ENCODE results near the gene NEAT1.
"Not testable (repeated sequence)": the region's sequence is repeated elsewhere in the genome, so short reads cannot be mapped to it uniquely, and the experiment has no call there.

Gene NEAT1

DNA sequence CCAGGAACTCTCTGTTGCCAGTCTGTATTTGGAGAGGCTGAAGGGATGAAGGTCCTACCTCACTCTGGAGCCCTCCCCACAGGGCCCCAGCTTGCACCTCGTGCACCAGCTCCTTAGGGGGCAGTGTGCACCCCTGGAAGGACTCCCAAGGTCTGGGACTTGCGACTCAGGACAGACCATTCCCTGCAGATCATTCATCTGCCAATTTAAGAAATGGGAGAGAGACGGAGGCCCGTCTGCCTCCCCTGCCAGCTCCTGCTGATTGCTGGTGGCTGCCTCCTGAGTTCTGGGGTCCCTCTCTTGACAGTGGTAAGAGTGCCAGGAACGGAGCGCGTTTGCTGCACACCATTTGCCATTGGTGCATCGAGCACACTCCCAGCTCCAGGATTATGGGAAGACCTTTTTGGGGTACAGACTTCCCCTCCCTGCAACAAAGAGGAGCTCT is 48.9 kb downstream of the NEAT1 start:
- TF ChIP-seq, protein P1, sequence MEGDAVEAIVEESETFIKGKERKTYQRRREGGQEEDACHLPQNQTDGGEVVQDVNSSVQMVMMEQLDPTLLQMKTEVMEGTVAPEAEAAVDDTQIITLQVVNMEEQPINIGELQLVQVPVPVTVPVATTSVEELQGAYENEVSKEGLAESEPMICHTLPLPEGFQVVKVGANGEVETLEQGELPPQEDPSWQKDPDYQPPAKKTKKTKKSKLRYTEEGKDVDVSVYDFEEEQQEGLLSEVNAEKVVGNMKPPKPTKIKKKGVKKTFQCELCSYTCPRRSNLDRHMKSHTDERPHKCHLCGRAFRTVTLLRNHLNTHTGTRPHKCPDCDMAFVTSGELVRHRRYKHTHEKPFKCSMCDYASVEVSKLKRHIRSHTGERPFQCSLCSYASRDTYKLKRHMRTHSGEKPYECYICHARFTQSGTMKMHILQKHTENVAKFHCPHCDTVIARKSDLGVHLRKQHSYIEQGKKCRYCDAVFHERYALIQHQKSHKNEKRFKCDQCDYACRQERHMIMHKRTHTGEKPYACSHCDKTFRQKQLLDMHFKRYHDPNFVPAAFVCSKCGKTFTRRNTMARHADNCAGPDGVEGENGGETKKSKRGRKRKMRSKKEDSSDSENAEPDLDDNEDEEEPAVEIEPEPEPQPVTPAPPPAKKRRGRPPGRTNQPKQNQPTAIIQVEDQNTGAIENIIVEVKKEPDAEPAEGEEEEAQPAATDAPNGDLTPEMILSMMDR (conservative IDR thresholded peaks at IDR 0.05; ENCODE audit: low read depth, low read length) = no peak
- H3K36me3 ChIP-seq (ENCODE audit: insufficient read depth) = no peaks in the 10 kb centered on the region
- peak overlapping the region; percentile 91 for H3K4me2 ChIP-seq
- peaks cover 12% of the 10 kb centered on the region for H3K79me2 ChIP-seq (ENCODE audit: insufficient read depth, low read depth)
- H3K27me3 ChIP-seq (ENCODE audit: insufficient read depth, low read depth) = no peaks in the 10 kb centered on the region
- H2AFZ ChIP-seq (ENCODE audit: low read depth) = peak overlapping the region; percentile 55; the same call in 1 of the 2 replicates
- H3K27ac ChIP-seq = peak overlapping the region; percentile 91
- H3K4me1 ChIP-seq (ENCODE audit: low read depth, poor library complexity, severe bottlenecking) = peaks cover 77% of the 10 kb centered on the region
- H3K9ac ChIP-seq = peak overlapping the region; percentile 68
- no peak overlapping the region for H3K4me3 ChIP-seq (IDR thresholded peaks at IDR 0.05; ENCODE audit: insufficient read depth, low read depth, low read length)
- H4K20me1 ChIP-seq (ENCODE audit: insufficient read depth) = no peaks in the 10 kb centered on the region

DNA sequence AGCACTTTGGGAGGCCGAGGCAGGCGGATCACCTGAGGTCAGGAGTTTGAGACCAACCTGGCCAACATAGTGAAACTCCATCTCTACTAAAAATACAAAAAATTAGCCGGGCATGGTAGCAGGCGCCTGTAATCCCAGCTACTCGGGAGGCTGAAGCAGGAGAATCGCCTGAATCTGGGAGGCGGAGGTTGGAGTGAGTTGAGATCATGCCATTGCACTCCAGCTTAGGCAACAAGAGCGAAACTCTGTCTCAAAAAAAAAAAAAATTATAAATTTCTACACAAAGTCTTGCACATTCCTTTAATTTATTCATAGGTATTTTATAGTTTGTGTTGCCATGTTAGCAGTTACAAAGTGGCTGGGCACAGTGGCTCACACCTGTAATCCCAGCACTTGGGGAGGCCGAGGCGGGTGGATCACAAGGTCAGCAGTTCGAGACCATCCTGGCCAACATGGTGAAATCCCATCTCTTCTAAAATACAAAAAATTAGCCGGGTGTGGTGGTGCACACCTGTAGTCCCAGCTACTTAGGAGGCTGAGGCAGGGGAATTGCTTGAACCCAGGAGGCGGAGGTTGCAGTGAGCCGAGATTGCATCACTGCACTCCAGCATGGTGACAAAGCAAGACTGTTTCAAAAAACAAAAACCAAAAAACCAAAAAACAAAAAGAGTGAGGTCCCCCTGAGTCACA is 50.1 kb downstream of the NEAT1 start:
- peaks cover 74% of the 10 kb centered on the region for H3K4me1 ChIP-seq (ENCODE audit: low read depth, poor library complexity, severe bottlenecking)
- peak overlapping the region; percentile 91 for H3K4me2 ChIP-seq

DNA sequence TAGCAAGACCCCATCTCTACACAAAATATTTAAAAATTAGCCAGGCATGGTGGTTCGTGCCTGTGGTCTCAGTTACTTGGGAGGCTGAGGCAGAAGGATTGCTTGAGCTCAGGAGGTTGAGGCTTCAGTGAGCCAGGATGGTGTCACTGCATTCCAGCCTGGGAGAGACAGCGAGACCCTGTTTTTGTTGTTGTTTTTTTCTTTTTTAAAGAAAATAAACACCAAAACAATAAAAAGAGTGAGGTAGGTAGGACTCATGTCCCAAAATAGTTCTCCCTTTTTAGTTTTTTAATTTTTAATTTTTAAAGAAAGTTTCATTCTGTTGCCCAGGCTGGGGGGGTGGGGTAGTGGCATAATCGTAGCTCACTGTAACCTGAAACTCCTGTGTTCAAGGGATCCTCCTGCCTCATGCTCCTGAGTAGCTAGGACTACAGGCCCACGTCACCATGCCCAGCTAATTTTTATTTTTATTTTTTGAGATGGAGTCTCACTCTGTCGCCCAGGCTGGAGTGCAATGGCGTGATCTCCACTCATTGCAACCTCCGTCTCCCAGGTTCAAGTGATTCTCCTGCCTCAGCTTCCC is 50.8 kb downstream of the NEAT1 start:
- Histone ChIP-seq H3K4me2 (peak overlapping the region; percentile 91; the same call in 1 of the 2 replicates), H3K9ac (peak overlapping the region; percentile 68; the same call in 1 of the 2 replicates), H3K27ac (peak overlapping the region; percentile 91; the same call in 1 of the 2 replicates), H3K4me1 (ENCODE audit: low read depth, poor library complexity, severe bottlenecking) (peaks cover 79% of the 10 kb centered on the region), H4K20me1 (ENCODE audit: insufficient read depth) (no peaks in the 10 kb centered on the region), H3K4me3 (IDR thresholded peaks at IDR 0.05; ENCODE audit: insufficient read depth, low read depth, low read length) (no peak overlapping the region), H2AFZ (ENCODE audit: low read depth) (no peak overlapping the region), H3K27me3 (ENCODE audit: insufficient read depth, low read depth) (no peaks in the 10 kb centered on the region), H3K36me3 (ENCODE audit: insufficient read depth) (no peaks in the 10 kb centered on the region), H3K79me2 (ENCODE audit: insufficient read depth, low read depth) (peaks cover 24% of the 10 kb centered on the region)
- TF ChIP-seq, protein P1 (conservative IDR thresholded peaks at IDR 0.05; ENCODE audit: low read depth, low read length) = no peak

More for the DNA sequence above, 50.1 kb downstream of the NEAT1 start:
- peaks cover 22% of the 10 kb centered on the region for H3K79me2 ChIP-seq (ENCODE audit: insufficient read depth, low read depth)
- H2AFZ ChIP-seq (ENCODE audit: low read depth) = peak overlapping the region; percentile 55
- H4K20me1 ChIP-seq (ENCODE audit: insufficient read depth); H3K36me3 ChIP-seq (ENCODE audit: insufficient read depth); H3K27me3 ChIP-seq (ENCODE audit: insufficient read depth, low read depth); H3K4me3 ChIP-seq (IDR thresholded peaks at IDR 0.05; ENCODE audit: insufficient read depth, low read depth, low read length): not testable (repeated sequence)
- H3K9ac ChIP-seq = peak overlapping the region; percentile 68
- peak overlapping the region; percentile 91 for H3K27ac ChIP-seq

DNA sequence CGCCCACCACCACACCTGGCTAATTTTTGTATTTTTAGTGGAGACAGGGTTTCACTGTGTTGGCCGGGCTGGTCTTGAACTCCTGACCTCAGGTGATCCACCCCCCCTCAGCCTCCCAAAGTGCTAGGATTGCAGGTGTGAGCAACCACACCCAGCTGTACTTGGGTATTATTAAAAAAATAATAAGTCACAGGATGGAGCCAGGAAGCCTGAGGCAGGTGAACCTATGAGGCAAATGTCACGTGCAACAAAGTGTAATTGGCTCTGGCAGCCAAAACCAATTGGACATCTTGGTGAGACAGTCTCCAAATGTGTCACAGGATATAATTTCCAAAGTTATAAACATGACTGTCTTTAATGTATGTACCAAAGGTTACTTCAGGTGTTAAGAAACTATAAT is 52.3 kb downstream of the NEAT1 start:
- H3K27me3 ChIP-seq (ENCODE audit: insufficient read depth, low read depth) = no peaks in the 10 kb centered on the region
- no peak overlapping the region for H2AFZ ChIP-seq (ENCODE audit: low read depth)
- no peak overlapping the region for H3K4me3 ChIP-seq (IDR thresholded peaks at IDR 0.05; ENCODE audit: insufficient read depth, low read depth, low read length)
- peaks cover 79% of the 10 kb centered on the region for H3K4me1 ChIP-seq (ENCODE audit: low read depth, poor library complexity, severe bottlenecking)
- no peak overlapping the region for H3K9ac ChIP-seq
- no peaks in the 10 kb centered on the region for H4K20me1 ChIP-seq (ENCODE audit: insufficient read depth)
- no peaks in the 10 kb centered on the region for H3K36me3 ChIP-seq (ENCODE audit: insufficient read depth)
- TF ChIP-seq, protein P1 (conservative IDR thresholded peaks at IDR 0.05; ENCODE audit: low read depth, low read length) = no peak
- H3K4me2 ChIP-seq = no peak overlapping the region
- peak overlapping the region; percentile 21; the same call in 1 of the 2 replicates for H3K27ac ChIP-seq
- H3K79me2 ChIP-seq (ENCODE audit: insufficient read depth, low read depth) = peaks cover 24% of the 10 kb centered on the region
